OCI-LY7 (cell line): ENCODE measurements around the gene FSTL1.

Experiments used
- CTCF ChIP-seq: fragments of 200-600 bp; sonication (generic); conservative IDR thresholded peaks from 2 replicates; pipeline ENCODE4 v1.5.1; 2014; ENCODE audit warnings: mild to moderate bottlenecking, antibody characterized with exemption, low read length, moderate library complexity, mixed read lengths
- EZH2phosphoT487 ChIP-seq: fragments of 200-600 bp; sonication (generic); IDR thresholded peaks from 2 replicates; pipeline ENCODE4 v1.6.1; 2018; ENCODE audit warnings: low read depth, borderline replicate concordance, mild to moderate bottlenecking, mixed run types, antibody characterized with exemption, low read length, moderate library complexity, mixed read lengths

- TF ChIP-seq CTCF (peak; percentile 34; the same call in 1 of the 2 replicates), EZH2phosphoT487 (no peak)
Measured at GRCh38 chr3:120420928-120421551, 29.8 kb downstream of the FSTL1 start.
